HG03575 (cell line): Measurements from ENCODE around the gene TMEM229A.
"Not testable (repeated sequence)": the region's sequence is repeated elsewhere in the genome, so short reads cannot be mapped to it uniquely, and the experiment has no call there.

ENCODE experiments used
- ATAC-seq: cut with Tn5 transposase; IDR thresholded peaks from one replicate; pipeline ENCODE4 v1.9.1; 2021; ENCODE audit not compliant: unreplicated experiment, insufficient number of reproducible peaks, low FRiP score; ENCODE audit errors: extremely low read depth

TMEM229A gene

GRCh38 chr7:124033807-124034753, 1.2 kb upstream of the TMEM229A start:
- ATAC-seq: no peak

DNA sequence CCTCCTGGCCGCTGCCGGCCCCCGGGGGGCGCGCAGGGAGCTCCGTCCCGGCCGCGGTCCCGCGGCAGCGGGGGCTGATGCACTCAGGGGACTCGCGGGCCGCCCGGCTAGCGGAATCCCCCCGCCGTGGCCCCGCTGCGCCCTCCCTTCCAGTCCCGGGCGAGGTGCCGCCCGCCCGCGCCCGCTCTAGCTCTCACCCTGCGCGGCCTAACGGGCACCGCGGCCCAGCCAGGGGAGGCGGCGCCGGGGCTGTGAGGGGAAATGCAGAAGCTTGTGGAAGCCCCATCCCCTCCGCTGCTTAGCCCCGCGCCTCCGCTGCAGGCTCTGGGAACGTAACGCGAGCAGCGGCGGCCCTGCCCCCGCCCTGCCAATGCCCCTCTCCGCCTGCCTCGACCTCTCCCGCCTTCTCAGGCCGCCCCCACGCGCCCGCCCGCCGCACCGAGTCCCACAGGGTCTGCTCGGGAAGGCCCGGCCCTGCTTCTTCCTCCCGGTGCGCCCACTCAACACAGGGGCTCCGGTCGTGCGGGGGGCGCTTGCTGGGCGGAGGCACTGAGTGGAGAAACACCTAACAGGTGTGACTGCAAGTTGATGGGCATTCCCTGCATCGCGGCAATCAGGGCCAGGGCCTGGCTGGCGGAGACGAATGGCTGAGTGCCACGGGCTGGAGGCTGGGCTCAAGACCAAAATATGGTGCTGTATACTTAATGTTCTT, 384 bp upstream of the TMEM229A start:
- no peak for ATAC-seq

DNA sequence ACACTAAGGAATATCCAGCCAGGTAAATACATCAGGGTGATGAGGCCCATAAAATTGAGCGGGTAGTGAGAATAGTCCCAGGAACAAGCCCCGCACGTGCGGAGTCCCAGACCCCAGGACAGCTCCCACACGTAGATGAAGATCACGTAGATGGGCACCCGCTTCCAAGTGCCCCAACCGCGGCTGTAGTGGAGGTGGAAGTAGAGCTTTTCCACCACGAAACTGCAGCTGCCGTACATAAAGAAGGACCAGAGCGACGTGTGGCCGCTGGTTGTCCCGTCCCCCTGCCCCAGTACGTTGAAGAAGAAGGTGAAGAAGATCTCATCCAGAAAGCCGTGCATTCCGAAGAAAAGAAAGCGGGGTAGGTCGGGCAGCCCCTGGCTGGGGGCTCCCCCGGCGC, 948 bp downstream of the TMEM229A start:
- ATAC-seq: no peak

GRCh38 chr7:124031406-124031805, 1.5 kb downstream of the TMEM229A start:
- ATAC-seq: no peak

GRCh38 chr7:124030964-124031363, 1.9 kb downstream of the TMEM229A start:
- ATAC-seq: no peak

GRCh38 chr7:124029396-124030188, 3.3 kb downstream of the TMEM229A start:
- no peak for ATAC-seq

DNA sequence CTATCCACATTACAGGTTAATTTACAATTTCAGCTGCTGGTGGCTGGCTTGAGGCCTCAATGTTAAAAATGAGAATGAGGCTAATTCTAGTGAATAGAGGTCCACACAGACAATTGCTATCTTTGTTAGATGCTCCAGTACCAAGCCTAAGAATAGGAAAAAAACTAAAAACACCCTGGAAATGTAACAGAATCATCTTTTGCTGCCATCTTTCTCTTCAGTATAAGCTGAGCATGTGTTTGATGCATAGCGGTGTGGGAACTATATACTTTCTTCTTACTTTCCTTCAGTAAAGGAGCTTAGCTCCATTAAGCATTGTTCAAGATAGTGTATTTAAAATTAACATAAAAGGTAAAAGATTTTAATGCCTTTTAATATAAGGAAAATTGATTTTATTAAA, 5.6 kb downstream of the TMEM229A start:
- no peak for ATAC-seq

DNA sequence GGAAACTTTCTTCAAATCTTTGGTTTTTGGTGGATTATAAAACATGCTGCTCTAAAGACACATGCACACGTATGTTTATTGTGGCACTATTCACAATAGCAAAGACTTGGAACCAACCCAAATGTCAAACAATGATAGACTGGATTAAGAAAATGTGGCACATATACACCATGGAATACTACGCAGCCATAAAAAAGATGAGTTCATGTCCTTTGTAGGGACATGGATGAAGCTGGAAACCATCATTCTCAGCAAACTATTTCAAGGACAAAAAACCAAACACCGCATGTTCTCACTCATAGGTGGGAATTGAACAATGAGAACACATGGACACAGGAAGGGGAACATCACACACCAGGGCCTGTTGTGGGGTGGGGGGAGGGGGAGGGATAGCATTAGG, 8.5 kb downstream of the TMEM229A start:
- not testable (repeated sequence) for ATAC-seq

GRCh38 chr7:124022551-124022950, 10.3 kb downstream of the TMEM229A start:
- ATAC-seq: no peak

DNA sequence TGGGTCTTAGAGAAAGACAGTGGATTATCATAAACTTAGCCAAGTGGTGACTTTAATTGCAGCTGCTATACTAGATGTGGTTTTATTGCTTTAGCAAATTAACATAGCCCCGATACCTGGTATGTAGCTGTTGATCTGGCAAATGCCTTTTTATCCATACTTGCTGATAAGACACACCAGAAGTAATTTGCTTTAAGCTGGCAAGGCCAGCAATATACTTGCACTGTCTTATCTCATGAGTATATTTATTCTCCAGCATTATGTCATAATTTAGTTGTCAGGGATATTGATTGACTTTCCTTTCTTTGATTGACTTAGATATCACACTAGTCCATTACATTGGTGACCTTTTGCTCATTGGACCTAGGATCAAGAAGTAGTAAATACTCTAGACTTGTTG, 12.8 kb downstream of the TMEM229A start:
- ATAC-seq: no peak

- no peak for ATAC-seq
Measured at GRCh38 chr7:124013306-124013705, 19.6 kb downstream of the TMEM229A start.

GRCh38 chr7:124012864-124013263, 20.0 kb downstream of the TMEM229A start:
- ATAC-seq: no peak

DNA sequence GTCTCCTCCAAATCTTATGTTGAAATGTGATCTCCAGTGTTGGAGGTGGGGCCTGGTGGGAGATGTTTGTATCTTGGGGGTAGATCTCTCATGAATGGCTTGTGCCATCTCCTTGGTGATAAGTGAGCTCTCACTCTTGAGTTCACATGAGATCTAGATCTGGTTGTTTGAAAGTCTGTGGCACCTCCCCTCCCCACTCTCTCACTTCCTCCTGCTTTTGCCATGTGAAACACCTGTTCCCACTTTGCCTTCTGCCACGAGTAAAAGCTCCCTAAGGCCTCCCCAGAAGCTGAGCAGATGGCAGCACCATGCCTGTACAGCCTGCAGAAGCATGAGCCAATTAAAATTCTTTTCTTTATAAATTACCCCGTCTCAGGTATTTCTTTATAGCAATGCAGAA, 23.5 kb downstream of the TMEM229A start:
- ATAC-seq: no peak

GRCh38 chr7:124008296-124008695, 24.6 kb downstream of the TMEM229A start:
- not testable (repeated sequence) for ATAC-seq

- no peak for ATAC-seq
Measured at GRCh38 chr7:123999703-124000102, 33.2 kb downstream of the TMEM229A start.

GRCh38 chr7:123998921-123999320, 33.9 kb downstream of the TMEM229A start:
- no peak for ATAC-seq

- ATAC-seq: no peak
Measured at GRCh38 chr7:123996327-123996625, 36.6 kb downstream of the TMEM229A start.

- ATAC-seq: no peak
Measured at GRCh38 chr7:123995617-123996326, 37.1 kb downstream of the TMEM229A start.

DNA sequence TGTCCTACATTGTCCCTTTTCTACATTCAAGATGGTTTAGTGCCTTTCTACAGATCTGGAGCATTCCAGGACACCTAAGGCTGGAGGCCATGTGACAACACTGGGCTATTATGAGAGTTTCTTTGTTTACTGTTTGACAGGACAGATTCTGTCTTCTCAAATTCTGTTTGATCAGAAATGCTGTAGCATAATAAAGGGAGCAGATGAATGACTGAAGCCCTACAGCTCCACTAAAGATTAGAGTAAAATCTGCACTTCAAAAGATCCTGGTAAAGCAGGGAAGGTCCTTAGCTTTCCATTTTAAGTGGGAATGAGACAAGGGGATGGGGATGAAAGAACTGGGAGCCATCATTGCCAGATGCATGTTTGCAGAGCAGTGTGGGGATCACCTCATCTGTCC, 38.4 kb downstream of the TMEM229A start:
- no peak for ATAC-seq
